T-cell (primary cell): ENCODE data around the gene EEIG2. TPM values are rescaled to one million over a fixed set of nuclear protein-coding genes. Genes with fewer than 3 reads are reported as not detected.

Source experiments
- ATAC-seq, 4 experiments: fragments of 200-7000 bp in 3 of 4; fragments of 150-1000 bp in 1 of 4; cut with Tn5 transposase; replicated peaks in 1 of 4; 1 replicate in 3 of 4; 2 replicates in 1 of 4; pipeline ENCODE4 v1.10.0; 2021; ENCODE audit warnings: moderate library complexity in 3 of 4, mild to moderate bottlenecking in 2 of 4, moderate number of reproducible peaks in 1 of 4
- CTCF ChIA-PET, 2 donors: fragments of 300-600 bp; sonication (Branson Sonifier 250); formaldehyde crosslinking; loops; one replicate each; lab custom pipeline; 2022; ENCODE audit warnings: antibody characterized with exemption in 2 of 2; lab: Charles Lee
- POLR2A ChIA-PET, 2 donors: fragments of 300-600 bp; sonication (Branson Sonifier 250); formaldehyde crosslinking; loops; one replicate each; lab custom pipeline; 2022; ENCODE audit warnings: antibody characterized with exemption in 2 of 2; lab: Charles Lee
- DNase-seq, 35 experiments: peaks; one replicate each; pipeline versions ENCODE4 v3.0.0 to v3.0.0-alpha.2; 2013 to 2023
- H3K27ac ChIP-seq: one replicate; pipeline ENCODE4 v1.5.1; 2013; ENCODE audit warnings: low read length
- H3K27me3 ChIP-seq, 2 experiments: replicated peaks in 1 of 2; 1 replicate in 1 of 2; 2 replicates in 1 of 2; pipeline versions ENCODE4 v1.6.1 to v1.7.0; 2013; ENCODE audit warnings: low read length in 1 of 2, mixed read lengths in 1 of 2; ENCODE audit not compliant: control insufficient read depth in 2 of 2, insufficient read depth in 2 of 2; ENCODE audit errors: extremely low read depth in 1 of 2
- H3K36me3 ChIP-seq, 2 donors: 1 replicate in 1 of 2; 2 replicates in 1 of 2; pipeline versions ENCODE4 v1.6.1 to v1.7.0; 2013; ENCODE audit warnings: low read length in 1 of 2; ENCODE audit not compliant: control insufficient read depth in 2 of 2, insufficient read depth in 1 of 2; ENCODE audit errors: extremely low read depth in 1 of 2
- H3K4me1 ChIP-seq, 2 experiments: 1 replicate in 1 of 2; 2 replicates in 1 of 2; pipeline versions ENCODE4 v1.6.1 to v1.7.0; 2013; ENCODE audit warnings: low read length in 2 of 2, mixed read lengths in 1 of 2; ENCODE audit not compliant: insufficient read depth in 2 of 2, control insufficient read depth in 1 of 2; ENCODE audit errors: extremely low read depth in 1 of 2
- H3K4me3 ChIP-seq, 2 donors: 1 replicate in 1 of 2; 2 replicates in 1 of 2; pipeline versions ENCODE4 v1.5.1 to v1.7.0; 2013; ENCODE audit warnings: mild to moderate bottlenecking in 2 of 2, low read length in 1 of 2, moderate library complexity in 1 of 2; ENCODE audit not compliant: control insufficient read depth in 1 of 2; ENCODE audit errors: extremely low read depth in 1 of 2
- H3K9me3 ChIP-seq: 2 replicates; pipeline ENCODE4 v1.7.0; 2013
- H3K27ac Mint-ChIP-seq, 2 donors: one replicate each; pipeline ENCODE4 v1.8.0; 2020 to 2021; ENCODE audit warnings: mild to moderate bottlenecking in 2 of 2, mixed read lengths in 2 of 2
- H3K27me3 Mint-ChIP-seq, 2 donors: one replicate each; pipeline ENCODE4 v1.8.0; 2021 to 2022; ENCODE audit warnings: mixed read lengths in 2 of 2
- H3K36me3 Mint-ChIP-seq: one replicate; pipeline ENCODE4 v1.8.0; 2021; ENCODE audit warnings: mixed read lengths
- H3K4me1 Mint-ChIP-seq, 3 donors: one replicate each; pipeline ENCODE4 v1.8.0; 2020 to 2022; ENCODE audit warnings: mixed read lengths in 3 of 3, mild to moderate bottlenecking in 1 of 3
- H3K4me3 Mint-ChIP-seq, 3 donors: one replicate each; pipeline ENCODE4 v1.8.0; 2020 to 2022; ENCODE audit warnings: mild to moderate bottlenecking in 3 of 3, mixed read lengths in 3 of 3, moderate library complexity in 3 of 3
- H3K9me3 Mint-ChIP-seq, 3 donors: one replicate each; pipeline ENCODE4 v1.8.0; 2020 to 2022; ENCODE audit warnings: mixed read lengths in 3 of 3
- WGBS: methylation state at CpG from one replicate; pipeline ENCODE4 v1.1.5; 2013; ENCODE audit warnings: missing lambda C conversion rate; ENCODE audit not compliant: insufficient coverage; 5-methylcytosine and 5-hydroxymethylcytosine counted together
- total RNA-seq, 35 experiments: library from RNA in 6 of 35; stranded (reverse) in 6 of 35; fragments of 120-200 nt in 1 of 35; gene quantifications; one replicate each; pipeline versions ENCODE4 v1.2.1 to v1.2.4 and lab custom pipeline; 2013 to 2026

The EEIG2 gene
- total RNA-seq, 5 donors from 2014 or later (not counting 1 experiment from before 2014, with no cell fraction given) = 6.7 to 16.2 (median 14.4) TPM

DNA sequence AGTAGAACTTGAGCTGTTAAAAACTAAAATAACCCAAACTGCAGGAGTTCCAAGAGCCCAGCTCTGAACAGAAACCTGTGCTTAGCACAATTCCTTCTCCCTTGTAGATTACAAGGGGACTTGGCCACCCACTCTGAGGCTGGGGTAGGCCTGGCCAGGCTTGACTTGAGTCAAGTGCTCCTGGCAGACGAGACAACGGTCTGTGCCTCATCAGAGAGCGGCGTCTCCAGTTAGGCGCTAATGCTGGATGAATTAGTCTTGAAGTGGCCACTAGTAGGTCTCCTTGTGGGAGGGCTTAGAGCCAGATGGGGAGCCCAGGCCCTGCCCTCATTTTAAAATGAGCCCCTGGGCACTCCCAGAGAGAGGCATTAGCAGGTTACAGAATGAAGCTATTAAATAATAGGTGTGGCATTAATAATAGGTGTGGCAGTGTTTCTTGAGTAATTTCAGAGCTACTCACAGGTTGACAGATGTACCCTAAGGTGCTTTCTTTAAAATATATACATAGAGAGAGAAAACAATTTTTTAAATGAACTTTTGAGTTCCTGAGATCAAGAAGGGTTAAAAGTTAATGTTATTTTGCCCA is 1.1 kb downstream of the EEIG2 start:
- ATAC-seq (no peak), DNase-seq (peak in 27 of 35 experiments; percentile 4 to 59 (median 16))
- Histone ChIP-seq H3K4me3 (peak overlapping the region; percentile 63 to 80), H3K36me3 (no peaks in the 10 kb centered on the region), H3K27ac (peak overlapping the region; percentile 15), H3K27me3 (no peaks in the 10 kb centered on the region), H3K4me1 (peaks cover 26 to 33% of the 10 kb centered on the region in 2 experiments), H3K9me3 (no peaks in the 10 kb centered on the region)
- H3K4me1 Mint-ChIP-seq = peaks cover 36 to 47% (median 40%) of the 10 kb centered on the region in 3 donors
- H3K27ac Mint-ChIP-seq = peak overlapping the region; percentile 91
- no peaks in the 10 kb centered on the region for H3K27me3 Mint-ChIP-seq
- H3K36me3 Mint-ChIP-seq = no peaks in the 10 kb centered on the region
- ChIA-PET CTCF (interaction anchor here (0.6 to 3.9 kb wide), 35 partner anchors 8 to 779 kb away, joined by 3 to 63 read pairs (median 4); partner anchors contain the start of genes HENMT1 (in 2 of the 2), PRPF38B (in 2 of the 2) and SLC25A24 (in 1 of the 2)), POLR2A (interaction anchor here (0.5 to 2.7 kb wide), 9 partner anchors 28 to 516 kb away, joined by 3 to 12 read pairs (median 4); partner anchors contain the start of gene HENMT1 (in 1 of the 2))
- H3K9me3 Mint-ChIP-seq = no peaks in the 10 kb centered on the region
- peak overlapping the region in 2 of 3 donors; percentile 93 to 98 for H3K4me3 Mint-ChIP-seq
- 11% methylated on average over 5 of the region's 5 CpGs for WGBS

DNA sequence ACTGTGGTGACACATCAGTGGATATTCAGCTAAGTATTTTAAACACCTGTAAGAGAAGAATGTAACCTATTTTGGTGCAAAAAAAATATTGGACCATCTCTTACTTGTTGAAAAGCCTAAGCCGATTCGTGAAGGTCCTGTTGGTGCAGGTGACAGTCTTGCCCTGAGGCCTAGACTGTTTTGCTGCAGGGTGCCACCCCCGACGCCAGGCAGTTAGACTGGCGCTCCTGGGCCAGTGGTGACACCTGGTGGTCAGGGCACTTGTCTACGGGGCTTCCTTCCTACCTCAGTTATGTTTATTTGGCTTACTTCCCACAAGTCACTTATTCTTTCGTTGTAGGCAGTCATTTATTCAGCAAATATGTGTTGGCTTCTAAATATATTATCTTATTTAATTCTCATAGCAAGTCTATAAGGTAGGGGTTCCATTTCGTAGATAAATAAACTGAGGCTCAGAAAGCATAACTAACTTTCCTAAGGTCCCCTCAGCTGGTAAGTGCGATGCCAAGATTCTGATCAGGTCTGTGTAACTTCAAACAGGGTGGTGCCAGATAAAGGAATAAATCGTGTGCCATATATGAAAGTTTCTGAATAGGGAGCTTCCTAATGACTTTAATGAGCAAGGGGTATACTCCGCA is 1.9 kb downstream of the EEIG2 start:
- Histone ChIP-seq H3K9me3 (no peaks in the 10 kb centered on the region), H3K4me3 (no peak overlapping the region), H3K36me3 (no peaks in the 10 kb centered on the region), H3K4me1 (peaks cover 26 to 33% of the 10 kb centered on the region in 2 experiments), H3K27ac (no peak overlapping the region), H3K27me3 (no peaks in the 10 kb centered on the region)
- DNase-seq (peak; percentile 68 to 90 (median 81)), ATAC-seq (peak; percentile 49 to 60 (median 56))
- Mint-ChIP-seq H3K4me3 (peak overlapping the region in 2 of 3 donors; percentile 64 to 93), H3K9me3 (no peaks in the 10 kb centered on the region), H3K27me3 (no peaks in the 10 kb centered on the region), H3K27ac (peak overlapping the region; percentile 6 to 13), H3K4me1 (peaks cover 40 to 47% (median 44%) of the 10 kb centered on the region in 3 donors), H3K36me3 (peaks cover 2% of the 10 kb centered on the region)
- ChIA-PET POLR2A (interaction anchor here (0.5 to 2.7 kb wide), 6 partner anchors 50 to 515 kb away, joined by 3 to 12 read pairs (median 4); no protein-coding TSS in a partner anchor), CTCF (interaction anchor here (0.7 to 3.9 kb wide), 22 partner anchors 8 to 361 kb away, joined by 3 to 63 read pairs (median 5); partner anchors contain the start of genes HENMT1 (in 2 of the 2), PRPF38B (in 2 of the 2) and SLC25A24 (in 1 of the 2))
- 29% methylated on average over 4 of the region's 11 CpGs for WGBS

DNA sequence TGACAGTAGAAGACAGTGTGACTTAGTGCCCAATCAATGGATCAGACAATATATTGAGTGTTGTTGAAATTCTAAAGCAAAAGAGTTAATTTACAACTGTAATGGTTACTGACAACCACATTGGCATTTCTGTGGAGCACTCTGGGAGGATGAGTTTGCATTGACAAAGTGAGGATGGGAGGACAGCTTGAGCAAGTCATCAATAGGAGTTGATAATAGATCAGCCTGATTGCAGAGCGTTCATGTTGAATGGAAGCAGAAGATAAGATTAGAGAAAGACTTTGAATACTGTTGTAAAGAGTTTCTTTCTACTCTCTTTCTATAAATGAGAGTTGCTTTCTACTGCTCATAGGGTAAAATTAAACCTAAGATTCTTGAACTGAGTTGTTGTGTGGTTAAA is 3.9 kb downstream of the EEIG2 start:
- Mint-ChIP-seq H3K4me1 (peaks cover 43 to 51% (median 46%) of the 10 kb centered on the region in 3 donors), H3K9me3 (no peaks in the 10 kb centered on the region), H3K27ac (no peak overlapping the region), H3K36me3 (peaks cover 2% of the 10 kb centered on the region), H3K27me3 (no peaks in the 10 kb centered on the region), H3K4me3 (no peak overlapping the region)
- H3K27me3 ChIP-seq = no peaks in the 10 kb centered on the region
- WGBS = no CpG with 5 or more reads among the region's 1 CpG
- H3K4me1 ChIP-seq = peaks cover 24 to 26% of the 10 kb centered on the region in 2 experiments
- ATAC-seq (no peak), DNase-seq (no peak)
- POLR2A ChIA-PET = no interaction called here
- no peak overlapping the region for H3K4me3 ChIP-seq
- H3K27ac ChIP-seq = no peak overlapping the region
- CTCF ChIA-PET = interaction anchor here (0.6 to 1.8 kb wide), 3 partner anchors 52 to 782 kb away, joined by 3 to 13 read pairs (median 3); no protein-coding TSS in a partner anchor
- H3K36me3 ChIP-seq = no peaks in the 10 kb centered on the region
- H3K9me3 ChIP-seq = no peaks in the 10 kb centered on the region

DNA sequence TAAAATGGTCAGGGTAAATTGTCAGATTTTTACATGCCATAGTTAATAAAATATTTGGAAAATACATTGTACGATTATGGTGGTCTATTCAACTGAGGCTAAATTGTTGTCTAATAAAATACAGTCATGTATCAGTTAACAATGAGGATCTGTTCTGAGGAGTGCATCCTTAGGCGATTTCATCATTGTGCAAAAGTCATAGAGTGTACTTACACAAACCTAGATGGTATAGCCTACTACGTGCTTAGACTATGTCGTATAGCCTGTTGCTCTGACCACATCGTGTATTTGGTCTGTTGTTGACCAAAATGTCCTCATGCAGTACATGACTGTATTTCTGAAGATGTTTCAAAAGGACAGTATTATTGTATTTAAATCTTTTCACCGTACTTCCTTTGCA is 5.2 kb downstream of the EEIG2 start:
- H3K27ac ChIP-seq = no peak overlapping the region
- H3K4me1 ChIP-seq = peaks cover 17 to 20% of the 10 kb centered on the region in 2 experiments
- H3K9me3 ChIP-seq = no peaks in the 10 kb centered on the region
- Mint-ChIP-seq H3K4me1 (peaks cover 43 to 45% (median 45%) of the 10 kb centered on the region in 3 donors), H3K36me3 (peaks cover 2% of the 10 kb centered on the region), H3K4me3 (no peak overlapping the region), H3K27ac (no peak overlapping the region), H3K9me3 (no peaks in the 10 kb centered on the region), H3K27me3 (no peaks in the 10 kb centered on the region)
- ChIA-PET POLR2A (no interaction called here), CTCF (no interaction called here)
- H3K4me3 ChIP-seq = no peak overlapping the region
- H3K27me3 ChIP-seq = no peaks in the 10 kb centered on the region
- H3K36me3 ChIP-seq = no peaks in the 10 kb centered on the region
- WGBS = 100% methylated on average over 1 of the region's 6 CpGs
- ATAC-seq (no peak), DNase-seq (no peak)

DNA sequence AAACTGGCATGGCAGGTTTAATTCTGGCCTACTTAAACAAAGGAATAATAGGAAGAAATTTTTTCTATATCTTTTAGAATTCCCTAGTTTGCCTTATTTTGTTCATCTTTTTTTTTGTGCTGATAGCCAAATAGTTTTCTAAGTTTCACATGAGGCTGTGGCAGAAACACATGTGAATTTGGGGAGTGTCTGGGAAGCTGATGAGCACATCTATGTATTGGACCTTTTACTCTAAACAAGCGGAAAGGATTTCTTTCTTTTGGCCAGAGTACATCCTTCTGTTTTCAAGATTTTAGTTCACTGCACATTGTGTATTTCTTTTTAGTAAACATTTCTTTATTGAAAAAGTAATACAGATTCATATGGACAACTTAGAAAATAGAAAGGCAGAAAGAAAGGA is 5.6 kb downstream of the EEIG2 start:
- CTCF ChIA-PET = interaction anchor here in 1 of 2 donors (0.9 kb wide), 1 partner anchor 79 kb away, joined by 3 read pairs; no protein-coding TSS in a partner anchor
- peaks cover 2% of the 10 kb centered on the region for H3K36me3 Mint-ChIP-seq

DNA sequence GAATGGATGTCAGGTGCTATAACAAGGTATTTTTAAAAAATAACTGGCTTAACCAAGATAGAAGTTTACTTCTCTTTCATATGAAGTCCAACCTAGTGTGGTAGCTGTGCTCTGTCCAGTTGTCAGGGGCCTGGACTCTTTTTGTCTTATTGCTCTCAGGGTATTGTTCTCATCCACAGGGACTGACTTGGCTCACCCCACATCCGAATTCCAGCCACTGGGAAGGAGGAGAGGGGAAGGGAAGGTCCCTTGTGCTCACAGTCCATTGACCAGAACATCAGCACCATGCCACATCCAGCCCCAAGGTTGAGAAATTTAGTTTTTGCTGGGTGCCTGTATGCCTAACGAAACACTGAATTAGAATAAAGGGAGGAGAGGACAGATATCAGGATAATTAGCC is 8.7 kb downstream of the EEIG2 start:
- Histone ChIP-seq H3K36me3 (no peaks in the 10 kb centered on the region), H3K4me1 (peaks cover 6 to 7% of the 10 kb centered on the region in 2 experiments), H3K27ac (no peak overlapping the region), H3K9me3 (no peaks in the 10 kb centered on the region), H3K4me3 (no peak overlapping the region), H3K27me3 (no peaks in the 10 kb centered on the region)
- no peak for DNase-seq
- H3K9me3 Mint-ChIP-seq = no peaks in the 10 kb centered on the region
- ChIA-PET POLR2A (no interaction called here), CTCF (interaction anchor here in 1 of 2 donors (1.1 kb wide), 1 partner anchor 8 kb away, joined by 4 read pairs; the partner anchor contains the start of gene EEIG2)
- no peak for ATAC-seq
- no peak overlapping the region for H3K4me3 Mint-ChIP-seq
- H3K27ac Mint-ChIP-seq = no peak overlapping the region
- H3K36me3 Mint-ChIP-seq = peaks cover 2% of the 10 kb centered on the region
- no peaks in the 10 kb centered on the region for H3K27me3 Mint-ChIP-seq
- H3K4me1 Mint-ChIP-seq = peaks cover 16 to 20% (median 19%) of the 10 kb centered on the region in 3 donors
- WGBS = no CpG with 5 or more reads among the region's 2 CpGs

More for the DNA sequence above, 5.6 kb downstream of the EEIG2 start:
- Histone ChIP-seq H3K9me3 (no peaks in the 10 kb centered on the region), H3K4me3 (no peak overlapping the region), H3K36me3 (no peaks in the 10 kb centered on the region), H3K27ac (no peak overlapping the region), H3K27me3 (no peaks in the 10 kb centered on the region), H3K4me1 (peaks cover 19 to 20% of the 10 kb centered on the region in 2 experiments)
- Mint-ChIP-seq H3K27me3 (no peaks in the 10 kb centered on the region), H3K4me1 (peaks cover 43 to 45% (median 43%) of the 10 kb centered on the region in 3 donors), H3K4me3 (no peak overlapping the region), H3K9me3 (no peaks in the 10 kb centered on the region), H3K27ac (no peak overlapping the region)
- no peak for DNase-seq
- POLR2A ChIA-PET = no interaction called here
- WGBS = no CpG with 5 or more reads among the region's 1 CpG
- ATAC-seq = no peak
